HL-60/S4 (cell line): ENCODE data around the gene BCAM.
"Not testable (repeated sequence)": the region's sequence is repeated elsewhere in the genome, so short reads cannot be mapped to it uniquely, and the experiment has no call there.

Source experiments
- in situ Hi-C: fragments of 300-500 bp; cut with MboI; formaldehyde crosslinking; loops from 2 replicates; pipeline ENCODE4 v1.14.3; 2022; ENCODE audit warnings: low sequenced_read_pairs

BCAM gene

GRCh38 chr19:44808463-44809371 is at the start of gene BCAM:
Gene BCAM (plus strand): TSS chr19:44809103. CDS start chr19:44809125, 22 bp downstream.
- in situ Hi-C loops, result no loop called here

- in situ Hi-C loops, result no loop called here
Measured at GRCh38 chr19:44762038-44762437, 46.9 kb upstream of the BCAM start.

- in situ Hi-C loops, result loop anchor here (5.0 kb wide), 1 partner anchor 33 kb away; no protein-coding TSS in a partner anchor
Measured at GRCh38 chr19:44765033-44765948, 43.6 kb upstream of the BCAM start.

- in situ Hi-C loops, result loop anchor here (5.0 kb wide), 1 partner anchor 34 kb away; no protein-coding TSS in a partner anchor
Measured at GRCh38 chr19:44765949-44766335, 43.0 kb upstream of the BCAM start.

GRCh38 chr19:44767295-44768180 is 41.4 kb upstream of the BCAM start:
- in situ Hi-C loops, result loop anchor here (5.0 kb wide), 1 partner anchor 35 kb away; no protein-coding TSS in a partner anchor

GRCh38 chr19:44770550-44771257 is 38.2 kb upstream of the BCAM start:
- in situ Hi-C loops, result loop anchor here (10.0 kb wide), 2 partner anchors 86 to 196 kb away; no protein-coding TSS in a partner anchor

- in situ Hi-C loops, result loop anchor here (10.0 kb wide), 2 partner anchors 87 to 197 kb away; no protein-coding TSS in a partner anchor
Measured at GRCh38 chr19:44772144-44772543, 36.8 kb upstream of the BCAM start.

GRCh38 chr19:44772959-44773358 is 35.9 kb upstream of the BCAM start:
- in situ Hi-C loops, result loop anchor here (10.0 kb wide), 2 partner anchors 88 to 198 kb away; no protein-coding TSS in a partner anchor

GRCh38 chr19:44775676-44776240 is 33.1 kb upstream of the BCAM start:
- in situ Hi-C loops, result loop anchor here (10.0 kb wide), 2 partner anchors 91 to 201 kb away; no protein-coding TSS in a partner anchor

- in situ Hi-C loops, result loop anchor here (10.0 kb wide), 2 partner anchors 92 to 202 kb away; no protein-coding TSS in a partner anchor
Measured at GRCh38 chr19:44776402-44777096, 32.4 kb upstream of the BCAM start.

- in situ Hi-C loops, result loop anchor here (10.0 kb wide), 2 partner anchors 93 to 203 kb away; no protein-coding TSS in a partner anchor
Measured at GRCh38 chr19:44777715-44778347, 31.1 kb upstream of the BCAM start, which contains the start of gene CBLC. Gene CBLC (plus strand): TSS chr19:44777890. CDS start chr19:44777932, 42 bp downstream.

- in situ Hi-C loops, result loop anchor here (10.0 kb wide), 2 partner anchors 94 to 204 kb away; no protein-coding TSS in a partner anchor
Measured at GRCh38 chr19:44779150-44779549, 29.8 kb upstream of the BCAM start.

- in situ Hi-C loops, result not testable (repeated sequence)
Measured at GRCh38 chr19:44781694-44782093, 27.2 kb upstream of the BCAM start.

GRCh38 chr19:44782729-44783128 is 26.2 kb upstream of the BCAM start:
- in situ Hi-C loops, result no loop called here

- in situ Hi-C loops, result no loop called here
Measured at GRCh38 chr19:44783545-44783944, 25.4 kb upstream of the BCAM start.

- in situ Hi-C loops, result no loop called here
Measured at GRCh38 chr19:44785271-44785670, 23.6 kb upstream of the BCAM start.

GRCh38 chr19:44785993-44786392 is 22.9 kb upstream of the BCAM start:
- in situ Hi-C loops, result no loop called here

- in situ Hi-C loops, result no loop called here
Measured at GRCh38 chr19:44788971-44789370, 19.9 kb upstream of the BCAM start.
